ENCODE data around the gene SNTN. TPM values are rescaled to one million over a fixed set of nuclear protein-coding genes. Genes with fewer than 3 reads are reported as not detected.
"Not testable (repeated sequence)": the region's sequence is repeated elsewhere in the genome, so short reads cannot be mapped to it uniquely, and the experiment has no call there.

SNTN gene
- total and polyA plus RNA-seq, 8 donors = 0.16 TPM; not detected in 7

DNA sequence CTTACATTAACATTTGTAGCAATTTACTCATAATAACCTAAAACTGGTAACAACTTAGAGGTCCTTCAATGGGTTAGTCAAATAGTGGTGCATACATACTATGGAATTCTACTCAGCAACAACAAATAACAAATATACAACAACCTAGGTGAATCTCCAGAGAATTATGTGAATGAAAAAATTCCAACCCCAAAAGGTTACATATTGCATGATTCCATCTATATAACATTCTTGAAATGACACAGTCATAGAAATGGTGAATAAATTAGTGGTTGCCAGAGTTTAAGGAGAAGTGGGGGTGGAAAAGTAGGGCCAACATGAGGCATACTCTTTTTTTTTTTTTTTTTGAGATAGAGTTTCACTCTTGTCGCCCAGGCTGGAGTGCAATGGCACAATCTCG lies 12.7 kb upstream of the SNTN start:
- TF ChIP-seq, protein P1, sequence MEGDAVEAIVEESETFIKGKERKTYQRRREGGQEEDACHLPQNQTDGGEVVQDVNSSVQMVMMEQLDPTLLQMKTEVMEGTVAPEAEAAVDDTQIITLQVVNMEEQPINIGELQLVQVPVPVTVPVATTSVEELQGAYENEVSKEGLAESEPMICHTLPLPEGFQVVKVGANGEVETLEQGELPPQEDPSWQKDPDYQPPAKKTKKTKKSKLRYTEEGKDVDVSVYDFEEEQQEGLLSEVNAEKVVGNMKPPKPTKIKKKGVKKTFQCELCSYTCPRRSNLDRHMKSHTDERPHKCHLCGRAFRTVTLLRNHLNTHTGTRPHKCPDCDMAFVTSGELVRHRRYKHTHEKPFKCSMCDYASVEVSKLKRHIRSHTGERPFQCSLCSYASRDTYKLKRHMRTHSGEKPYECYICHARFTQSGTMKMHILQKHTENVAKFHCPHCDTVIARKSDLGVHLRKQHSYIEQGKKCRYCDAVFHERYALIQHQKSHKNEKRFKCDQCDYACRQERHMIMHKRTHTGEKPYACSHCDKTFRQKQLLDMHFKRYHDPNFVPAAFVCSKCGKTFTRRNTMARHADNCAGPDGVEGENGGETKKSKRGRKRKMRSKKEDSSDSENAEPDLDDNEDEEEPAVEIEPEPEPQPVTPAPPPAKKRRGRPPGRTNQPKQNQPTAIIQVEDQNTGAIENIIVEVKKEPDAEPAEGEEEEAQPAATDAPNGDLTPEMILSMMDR (IDR thresholded peaks at IDR 0.05) = no peak
- no peaks in the 10 kb centered on the region for H3K27me3 ChIP-seq
- no peak for ATAC-seq
- DNase-seq = no peak
- WGBS, 2 donors = 90 to 96% methylated on average over 2 of the region's 2 CpGs
- no peak for FAIRE-seq
- H3K9me3 ChIP-seq = no peaks in the 10 kb centered on the region
- no peak overlapping the region for H3K27ac ChIP-seq
- no peaks in the 10 kb centered on the region for H3K4me1 ChIP-seq
- no peak overlapping the region for H3K4me3 ChIP-seq
- intact Hi-C loops (cut with DNase I) = no loop called here
- H3K36me3 ChIP-seq = no peaks in the 10 kb centered on the region

DNA sequence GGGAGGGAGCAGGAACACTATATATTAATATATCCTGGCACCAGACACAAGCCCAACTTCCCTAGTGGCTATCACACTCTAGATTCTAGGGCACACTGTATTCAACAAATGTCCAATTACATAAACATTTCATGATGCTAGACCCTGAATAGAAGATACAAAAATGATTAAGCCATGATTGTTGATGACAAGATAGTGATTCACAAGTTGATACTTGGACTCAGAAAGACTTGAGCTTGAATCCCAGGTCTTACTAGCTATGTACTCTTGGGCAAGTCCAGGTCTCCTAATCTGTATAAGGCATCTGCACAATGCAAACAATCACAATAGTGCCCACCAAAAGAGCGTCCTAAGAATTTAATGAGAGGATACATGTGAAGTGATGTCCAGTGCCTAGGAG lies 10.0 kb upstream of the SNTN start:
- Histone ChIP-seq H3K4me3 (no peak overlapping the region), H3K36me3 (no peaks in the 10 kb centered on the region), H3K27ac (no peak overlapping the region), H3K27me3 (no peaks in the 10 kb centered on the region), H3K9me3 (no peaks in the 10 kb centered on the region), H3K4me1 (no peaks in the 10 kb centered on the region)
- FAIRE-seq (no peak), DNase-seq (no peak), ATAC-seq (no peak)
- intact Hi-C loops (cut with DNase I) = no loop called here
- TF ChIP-seq, protein P1 (IDR thresholded peaks at IDR 0.05) = no peak
- 71 to 80% methylated on average over 1 of the region's 1 CpG for WGBS, 2 donors

DNA sequence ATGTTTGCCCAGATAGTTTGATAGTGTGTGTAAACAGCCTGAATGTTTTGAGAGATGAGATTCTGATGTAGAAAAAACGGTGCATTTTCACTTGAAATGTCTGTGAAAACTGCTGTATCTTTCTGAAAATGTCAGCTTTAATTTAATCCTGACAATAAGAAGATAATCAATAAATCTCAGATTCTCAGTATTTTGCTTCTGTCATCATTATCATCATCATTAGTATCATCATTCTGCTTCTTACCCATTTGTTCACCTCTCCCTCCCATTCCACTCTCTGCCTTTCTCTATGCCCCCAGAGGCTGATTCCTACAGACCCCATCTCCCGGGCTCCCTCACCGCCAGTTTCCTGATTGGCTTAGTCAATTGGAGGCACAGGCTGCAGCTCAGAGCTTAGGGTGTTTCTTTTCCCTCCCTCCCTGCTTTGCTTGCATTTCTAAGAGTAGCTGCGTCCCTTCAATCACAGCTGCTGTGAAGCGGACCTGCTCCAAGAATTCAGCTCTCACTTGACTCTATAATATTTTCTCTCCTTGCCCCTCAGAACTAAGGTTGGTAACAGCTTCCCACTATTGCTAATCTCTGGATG lies 8.2 kb upstream of the SNTN start:
- no peak overlapping the region for H3K4me3 ChIP-seq
- intact Hi-C loops (cut with DNase I) = no loop called here
- H3K9me3 ChIP-seq = no peaks in the 10 kb centered on the region
- H3K4me1 ChIP-seq = no peaks in the 10 kb centered on the region
- peak in 1 of 4 donors; percentile 19 for ATAC-seq
- no peaks in the 10 kb centered on the region for H3K27me3 ChIP-seq
- H3K27ac ChIP-seq = no peak overlapping the region
- FAIRE-seq = no peak
- TF ChIP-seq, protein P1 (IDR thresholded peaks at IDR 0.05) = no peak
- WGBS, 2 donors = 69 to 74% methylated on average over 5 of the region's 5 CpGs
- no peaks in the 10 kb centered on the region for H3K36me3 ChIP-seq
- no peak for DNase-seq

DNA sequence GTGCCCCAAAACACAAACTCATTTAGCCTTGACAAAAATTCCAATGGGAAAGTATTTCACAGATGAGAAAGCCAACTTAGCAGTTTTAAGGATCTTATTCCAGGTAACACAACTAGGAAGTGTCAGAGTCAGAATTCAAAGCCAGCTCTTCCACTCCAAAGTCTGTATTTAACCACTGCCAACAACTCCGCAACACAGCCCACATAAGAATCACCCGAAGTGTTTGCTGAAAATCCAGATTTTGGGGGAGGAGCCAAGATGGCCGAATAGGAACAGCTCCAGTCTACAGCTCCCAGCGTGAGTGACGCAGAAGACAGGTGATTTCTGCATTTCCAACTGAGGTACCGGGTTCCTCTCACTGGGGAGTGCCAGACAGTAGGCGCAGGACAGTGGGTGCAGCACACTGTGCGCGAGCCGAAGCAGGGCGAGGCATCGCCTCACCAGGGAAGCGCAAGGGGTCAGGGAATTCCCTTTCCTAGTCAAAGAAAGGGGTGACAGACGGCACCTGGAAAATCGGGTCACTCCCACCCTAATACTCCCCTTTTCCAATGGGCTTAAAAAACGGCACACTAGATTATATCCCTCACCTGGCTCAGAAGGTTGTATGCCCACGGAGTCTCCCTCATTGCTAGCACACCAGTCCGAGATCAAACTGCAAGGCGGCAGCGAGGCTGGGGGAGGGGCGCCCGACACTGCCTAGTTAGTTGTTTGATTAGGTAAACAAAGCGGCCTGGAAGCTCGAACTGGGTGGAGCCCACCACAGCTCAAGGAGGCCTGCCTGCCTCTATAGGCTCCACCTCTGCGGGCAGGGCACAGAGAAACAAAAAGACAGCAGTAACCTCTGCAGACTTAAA lies 7.3 kb upstream of the SNTN start:
- peak overlapping the region in 3 of 4 donors; percentile 7 to 35 (median 8) for H3K4me3 ChIP-seq
- H3K4me1 ChIP-seq; H3K27me3 ChIP-seq; H3K27ac ChIP-seq; FAIRE-seq; H3K36me3 ChIP-seq; H3K9me3 ChIP-seq; intact Hi-C loops (cut with DNase I): not testable (repeated sequence)
- WGBS, 2 donors = 41 to 52% methylated on average over 25 of the region's 25 CpGs
- DNase-seq (peak; percentile 25 to 76 (median 52)), ATAC-seq (peak in 2 of 4 donors; percentile 74 to 77)

DNA sequence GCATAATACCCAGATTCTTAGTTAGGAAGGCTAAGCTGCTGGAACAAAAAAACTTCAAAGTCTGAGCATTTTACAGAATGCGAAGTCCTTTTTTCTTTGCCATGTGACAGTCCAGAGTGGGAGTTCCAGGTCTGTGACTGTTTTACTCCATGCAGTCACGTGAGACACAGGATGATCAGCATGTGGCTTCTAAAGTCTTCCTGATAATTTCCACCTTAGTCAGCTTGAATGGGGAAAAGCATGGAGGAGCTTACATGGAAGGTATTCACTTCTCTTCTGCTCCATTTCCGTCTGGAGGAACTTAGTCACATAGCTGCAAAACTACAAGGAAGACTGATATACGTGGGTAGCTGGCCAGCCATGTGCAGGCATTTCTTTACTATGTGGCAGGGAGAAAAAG lies 1.7 kb downstream of the SNTN start:
- H3K27me3 ChIP-seq = no peaks in the 10 kb centered on the region
- no peak for FAIRE-seq
- intact Hi-C loops (cut with DNase I) = no loop called here
- H3K36me3 ChIP-seq = no peaks in the 10 kb centered on the region
- TF ChIP-seq, protein P1 (IDR thresholded peaks at IDR 0.05) = no peak
- no peaks in the 10 kb centered on the region for H3K9me3 ChIP-seq
- ATAC-seq = no peak
- 66 to 74% methylated on average over 4 of the region's 4 CpGs for WGBS, 2 donors
- no peak for DNase-seq
- no peak overlapping the region for H3K27ac ChIP-seq
- H3K4me3 ChIP-seq = no peak overlapping the region
- no peaks in the 10 kb centered on the region for H3K4me1 ChIP-seq
